DND-41 (cell line): Measurements from ENCODE around the gene TINCR.

ENCODE experiments used
- ATAC-seq: fragments of 200-7000 bp; cut with Tn5 transposase; 3 replicates; pipeline ENCODE4 v1.9.1; 2021; ENCODE audit warnings: low read depth; ENCODE audit not compliant: insufficient read depth
- DNase-seq: peaks from one replicate; pipeline ENCODE4 v3.0.0-alpha.2; 2020
- H2AFZ ChIP-seq: 2 replicates; pipeline ENCODE4 v1.6.0; 2012; ENCODE audit warnings: low read depth, low read length
- H3K27ac ChIP-seq: 2 replicates; pipeline ENCODE4 v1.5.1; 2012; ENCODE audit warnings: low read length, inconsistent platforms
- H3K27me3 ChIP-seq: fragments of 200-600 bp; sonication (generic); 2 replicates; pipeline ENCODE4 v1.6.0; 2012; ENCODE audit warnings: low read length, mild to moderate bottlenecking, inconsistent platforms; ENCODE audit not compliant: insufficient read depth, poor library complexity
- H3K36me3 ChIP-seq: 2 replicates; pipeline ENCODE4 v1.5.1; 2012; ENCODE audit warnings: low read length, inconsistent platforms; ENCODE audit not compliant: insufficient read depth
- H3K4me1 ChIP-seq: 2 replicates; pipeline ENCODE4 v1.5.1; 2012; ENCODE audit warnings: mild to moderate bottlenecking, low read length; ENCODE audit not compliant: insufficient read depth
- H3K4me2 ChIP-seq: 2 replicates; pipeline ENCODE4 v1.6.0; 2012; ENCODE audit warnings: mild to moderate bottlenecking, moderate library complexity, low read length, inconsistent platforms; ENCODE audit not compliant: insufficient read depth
- H3K4me3 ChIP-seq, 2 experiments: fragments of 200-600 bp in 1 of 2; shearing (Covaris generic) in 1 of 2; 2 replicates each; pipeline ENCODE4 v1.5.1; 2012 to 2016; ENCODE audit warnings: inconsistent platforms in 2 of 2, low read length in 2 of 2, mild to moderate bottlenecking in 2 of 2, low read depth in 1 of 2, moderate library complexity in 1 of 2
- H3K79me2 ChIP-seq: 2 replicates; pipeline ENCODE4 v1.6.0; 2012; ENCODE audit warnings: low read length, inconsistent platforms; ENCODE audit not compliant: insufficient read depth
- H3K9ac ChIP-seq: 2 replicates; pipeline ENCODE4 v1.6.0; 2012; ENCODE audit warnings: low read depth, mild to moderate bottlenecking, inconsistent platforms, low read length, moderate library complexity
- H3K9me3 ChIP-seq: 2 replicates; pipeline ENCODE4 v1.5.1; 2012; ENCODE audit warnings: low read length, moderate library complexity, mild to moderate bottlenecking, inconsistent platforms; ENCODE audit not compliant: insufficient read depth, severe bottlenecking
- H4K20me1 ChIP-seq: 2 replicates; pipeline ENCODE4 v1.6.0; 2012; ENCODE audit warnings: low read length; ENCODE audit not compliant: insufficient read depth
- CTCF ChIP-seq: IDR thresholded peaks from 2 replicates; pipeline ENCODE4 v1.5.1; 2012; ENCODE audit warnings: borderline replicate concordance, low read length, moderate library complexity, mild to moderate bottlenecking; ENCODE audit not compliant: poor library complexity, severe bottlenecking; ENCODE audit errors: extremely low read depth
- EZH2 ChIP-seq: IDR thresholded peaks from 3 replicates; pipeline ENCODE4 v1.6.1; 2012; ENCODE audit warnings: borderline replicate concordance, low read depth, mild to moderate bottlenecking, moderate library complexity, low read length, inconsistent platforms; ENCODE audit not compliant: severe bottlenecking

The TINCR gene

GRCh38 chr19:5558101-5558621 lies 9.6 kb downstream of the TINCR start:
- Histone ChIP-seq H3K4me2 (no peak overlapping the region), H3K27ac (no peak overlapping the region), H3K4me1 (no peaks in the 10 kb centered on the region), H3K9me3 (peaks cover 4% of the 10 kb centered on the region), H3K36me3 (no peaks in the 10 kb centered on the region), H4K20me1 (no peaks in the 10 kb centered on the region), H3K9ac (no peak overlapping the region), H3K4me3 (no peak overlapping the region), H3K27me3 (no peaks in the 10 kb centered on the region), H2AFZ (no peak overlapping the region), H3K79me2 (no peaks in the 10 kb centered on the region)
- TF ChIP-seq EZH2 (no peak), CTCF (no peak)
- DNase-seq (no peak), ATAC-seq (no peak)

- no peaks in the 10 kb centered on the region for H3K36me3 ChIP-seq
- H3K4me2 ChIP-seq, result no peak overlapping the region
- no peaks in the 10 kb centered on the region for H4K20me1 ChIP-seq
- no peak overlapping the region for H3K4me3 ChIP-seq
- TF ChIP-seq CTCF (no peak), EZH2 (no peak)
- no peak overlapping the region for H3K27ac ChIP-seq
- no peaks in the 10 kb centered on the region for H3K27me3 ChIP-seq
- H2AFZ ChIP-seq, result no peak overlapping the region
- no peaks in the 10 kb centered on the region for H3K79me2 ChIP-seq
- no peaks in the 10 kb centered on the region for H3K4me1 ChIP-seq
- ATAC-seq, result no peak
- H3K9ac ChIP-seq, result no peak overlapping the region
- DNase-seq, result no peak
- H3K9me3 ChIP-seq, result peaks cover 4% of the 10 kb centered on the region
Observed at GRCh38 chr19:5557691-5558090, 10.1 kb downstream of the TINCR start.

DNA sequence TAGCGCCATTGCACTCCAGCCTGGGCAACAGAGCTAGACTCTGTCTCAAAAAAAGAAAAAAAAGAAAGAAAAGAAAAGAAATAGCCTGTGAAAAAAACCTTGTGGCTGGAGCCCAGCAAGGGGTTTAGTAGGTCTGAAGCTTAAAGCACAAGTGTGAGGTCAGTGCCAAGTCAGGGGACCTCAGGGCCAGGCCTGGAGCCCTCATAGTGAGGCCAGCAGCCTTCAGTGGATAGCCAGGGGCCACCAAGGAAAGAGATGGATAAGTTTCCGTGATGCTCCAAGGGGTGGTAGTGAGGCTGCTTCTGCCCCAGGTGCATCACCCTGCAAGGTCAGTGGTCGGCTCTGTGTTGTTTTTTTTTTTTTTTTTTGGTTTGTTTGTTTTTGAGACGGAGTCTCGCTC lies 12.9 kb downstream of the TINCR start:
- H3K4me3 ChIP-seq, result no peak overlapping the region
- TF ChIP-seq EZH2 (no peak), CTCF (no peak)
- DNase-seq (no peak), ATAC-seq (no peak)
- no peak overlapping the region for H2AFZ ChIP-seq
- no peak overlapping the region for H3K9ac ChIP-seq
- H4K20me1 ChIP-seq, result no peaks in the 10 kb centered on the region
- H3K27me3 ChIP-seq, result no peaks in the 10 kb centered on the region
- H3K4me1 ChIP-seq, result no peaks in the 10 kb centered on the region
- no peaks in the 10 kb centered on the region for H3K79me2 ChIP-seq
- H3K36me3 ChIP-seq, result no peaks in the 10 kb centered on the region
- no peaks in the 10 kb centered on the region for H3K9me3 ChIP-seq
- H3K4me2 ChIP-seq, result no peak overlapping the region
- H3K27ac ChIP-seq, result no peak overlapping the region

DNA sequence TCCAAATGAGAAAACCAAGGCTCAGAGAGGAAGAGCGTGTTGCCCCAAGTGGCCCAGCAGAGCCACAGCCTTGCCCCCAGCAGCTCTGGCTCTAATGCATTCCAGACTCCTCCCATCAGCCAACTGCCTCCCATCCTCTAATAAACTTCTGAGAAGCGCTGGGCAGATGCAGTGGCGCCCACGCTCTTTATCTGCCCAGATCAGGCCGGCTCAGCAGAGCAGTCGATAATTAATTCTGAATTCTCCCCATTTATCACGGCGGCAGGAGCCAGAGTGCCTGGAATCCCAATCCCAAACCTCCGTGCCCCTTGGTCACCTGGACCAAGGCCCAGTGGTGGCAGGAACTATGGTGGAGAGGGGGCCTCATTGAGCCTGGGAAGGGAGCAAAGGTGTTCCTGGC lies 13.9 kb downstream of the TINCR start:
- Histone ChIP-seq H3K27ac (no peak overlapping the region), H4K20me1 (no peaks in the 10 kb centered on the region), H3K9me3 (no peaks in the 10 kb centered on the region), H3K4me1 (no peaks in the 10 kb centered on the region), H3K36me3 (no peaks in the 10 kb centered on the region), H3K27me3 (no peaks in the 10 kb centered on the region), H3K9ac (no peak overlapping the region), H3K79me2 (no peaks in the 10 kb centered on the region), H3K4me3 (no peak overlapping the region), H2AFZ (no peak overlapping the region), H3K4me2 (no peak overlapping the region)
- no peak for ATAC-seq
- no peak for DNase-seq
- TF ChIP-seq EZH2 (no peak), CTCF (no peak)
